Vagina (tissue), 2 donors: ENCODE measurements around the gene ZSCAN1. TPM values are rescaled to one million over a fixed set of nuclear protein-coding genes. Genes with fewer than 3 reads are reported as not detected.

Source experiments
- DNase-seq, 2 donors: peaks; one replicate each; pipeline ENCODE4 v3.0.0-alpha.2; 2017; ENCODE audit errors: extremely low spot score in 2 of 2
- H3K27ac ChIP-seq: fragments of 200-600 bp; sonication (generic); one replicate; pipeline ENCODE4 v1.5.1; 2019
- H3K27me3 ChIP-seq: fragments of 200-600 bp; sonication (generic); one replicate; pipeline ENCODE4 v1.5.1; 2019
- H3K36me3 ChIP-seq, 2 donors: fragments of 200-600 bp; sonication (generic); one replicate each; pipeline ENCODE4 v1.5.1; 2017 to 2019
- H3K4me1 ChIP-seq: fragments of 200-600 bp; sonication (generic); one replicate; pipeline ENCODE4 v1.5.1; 2019
- H3K4me3 ChIP-seq, 2 donors: fragments of 200-600 bp; sonication (generic); 1 replicate in 1 of 2; 2 replicates in 1 of 2; pipeline ENCODE4 v1.5.1; 2016 to 2019
- H3K9me3 ChIP-seq: fragments of 200-600 bp; sonication (generic); one replicate; pipeline ENCODE4 v1.5.1; 2019
- CTCF ChIP-seq, 3 experiments: fragments of 450-650 bp in 2 of 3; fragments of 200-600 bp in 1 of 3; sonication (generic) in 1 of 3; IDR thresholded peaks; one replicate each; pipeline ENCODE4 v1.5.1; 2017 to 2019; ENCODE audit warnings: antibody characterized with exemption in 3 of 3, mild to moderate bottlenecking in 2 of 3, moderate library complexity in 2 of 3
- POLR2A ChIP-seq, 2 donors: fragments of 450-650 bp; IDR thresholded peaks; one replicate each; pipeline ENCODE4 v1.6.1; 2017; ENCODE audit warnings: antibody characterized with exemption in 2 of 2, mild to moderate bottlenecking in 2 of 2, moderate library complexity in 2 of 2
- POLR2AphosphoS5 ChIP-seq, 2 donors: sonication (generic); formaldehyde crosslinking; IDR thresholded peaks; one replicate each; pipeline ENCODE4 v1.9.0; 2017; ENCODE audit warnings: antibody characterized with exemption in 2 of 2, mild to moderate bottlenecking in 2 of 2, low read depth in 1 of 2; ENCODE audit not compliant: insufficient read depth in 1 of 2
- intact Hi-C: fragments of 100-400 bp; cut with DNase I; formaldehyde crosslinking; loops from one replicate; pipeline ENCODE4 v1.15.1; 2023
- total RNA-seq: library from RNA; depleted of rRNA; stranded (reverse); fragments of >200 nt; gene quantifications from one replicate; pipeline ENCODE4 v1.2.3, GENCODE V29; 2016

ZSCAN1 gene
- total RNA-seq, 1 donor from 2014 or later = not detected

- Histone ChIP-seq H3K4me1 (no peaks in the 10 kb centered on the region), H3K4me3 (no peak overlapping the region), H3K27ac (no peak overlapping the region), H3K9me3 (peaks cover 6% of the 10 kb centered on the region), H3K27me3 (no peaks in the 10 kb centered on the region), H3K36me3 (no peaks in the 10 kb centered on the region)
- intact Hi-C loops = no loop called here
- DNase-seq = no peak
- TF ChIP-seq POLR2AphosphoS5 (IDR thresholded peaks at IDR 0.05; ENCODE audit: insufficient read depth in 1 of 2, low read depth in 1 of 2) (no peak), CTCF (IDR thresholded peaks at IDR 0.05) (no peak), POLR2A (IDR thresholded peaks at IDR 0.05) (no peak)
Measured at GRCh38 chr19:58038688-58039204, 4.9 kb downstream of the ZSCAN1 start.

- TF ChIP-seq POLR2A (IDR thresholded peaks at IDR 0.05) (no peak), CTCF (IDR thresholded peaks at IDR 0.05) (no peak), POLR2AphosphoS5 (IDR thresholded peaks at IDR 0.05; ENCODE audit: insufficient read depth in 1 of 2, low read depth in 1 of 2) (no peak)
- H3K27me3 ChIP-seq = no peaks in the 10 kb centered on the region
- peaks cover 6% of the 10 kb centered on the region for H3K9me3 ChIP-seq
- DNase-seq = no peak
- no peaks in the 10 kb centered on the region for H3K4me1 ChIP-seq
- intact Hi-C loops = no loop called here
- no peak overlapping the region for H3K27ac ChIP-seq
- H3K4me3 ChIP-seq = no peak overlapping the region
- H3K36me3 ChIP-seq = no peaks in the 10 kb centered on the region
Measured at GRCh38 chr19:58040751-58041525, 7.1 kb downstream of the ZSCAN1 start.

- intact Hi-C loops = no loop called here
- Histone ChIP-seq H3K27me3 (no peaks in the 10 kb centered on the region), H3K9me3 (peaks cover 6% of the 10 kb centered on the region), H3K27ac (no peak overlapping the region), H3K36me3 (no peaks in the 10 kb centered on the region), H3K4me1 (no peaks in the 10 kb centered on the region), H3K4me3 (no peak overlapping the region)
- DNase-seq = no peak
- TF ChIP-seq POLR2AphosphoS5 (IDR thresholded peaks at IDR 0.05; ENCODE audit: insufficient read depth in 1 of 2, low read depth in 1 of 2) (no peak), CTCF (IDR thresholded peaks at IDR 0.05) (no peak), POLR2A (IDR thresholded peaks at IDR 0.05) (no peak)
Measured at GRCh38 chr19:58042495-58043340, 8.9 kb downstream of the ZSCAN1 start.

- Histone ChIP-seq H3K27ac (no peak overlapping the region), H3K4me3 (no peak overlapping the region), H3K4me1 (no peaks in the 10 kb centered on the region), H3K9me3 (peaks cover 12% of the 10 kb centered on the region), H3K27me3 (no peaks in the 10 kb centered on the region), H3K36me3 (no peaks in the 10 kb centered on the region)
- intact Hi-C loops = no loop called here
- TF ChIP-seq POLR2A (IDR thresholded peaks at IDR 0.05) = no peak
- TF ChIP-seq POLR2AphosphoS5 (IDR thresholded peaks at IDR 0.05; ENCODE audit: insufficient read depth in 1 of 2, low read depth in 1 of 2) = no peak
- TF ChIP-seq CTCF (IDR thresholded peaks at IDR 0.05) = no peak
- no peak for DNase-seq
Measured at GRCh38 chr19:58044391-58044790, 10.6 kb downstream of the ZSCAN1 start.
